Vagina (tissue), 2 donors: Measurements from ENCODE around the gene CNTNAP3B.
"Not testable (repeated sequence)": the region's sequence is repeated elsewhere in the genome, so short reads cannot be mapped to it uniquely, and the experiment has no call there.

Experiments used
- POLR2AphosphoS5 ChIP-seq, 2 donors: sonication (generic); formaldehyde crosslinking; IDR thresholded peaks; one replicate each; pipeline ENCODE4 v1.9.0; 2017; ENCODE audit warnings: antibody characterized with exemption in 2 of 2, mild to moderate bottlenecking in 2 of 2, low read depth in 1 of 2; ENCODE audit not compliant: insufficient read depth in 1 of 2
- TF ChIP-seq, protein P1 (sequence below), 3 experiments: fragments of 450-650 bp in 2 of 3; fragments of 200-600 bp in 1 of 3; sonication (generic) in 1 of 3; IDR thresholded peaks; one replicate each; pipeline ENCODE4 v1.5.1; 2017 to 2019; ENCODE audit warnings: antibody characterized with exemption in 3 of 3, mild to moderate bottlenecking in 2 of 3, moderate library complexity in 2 of 3

DNA sequence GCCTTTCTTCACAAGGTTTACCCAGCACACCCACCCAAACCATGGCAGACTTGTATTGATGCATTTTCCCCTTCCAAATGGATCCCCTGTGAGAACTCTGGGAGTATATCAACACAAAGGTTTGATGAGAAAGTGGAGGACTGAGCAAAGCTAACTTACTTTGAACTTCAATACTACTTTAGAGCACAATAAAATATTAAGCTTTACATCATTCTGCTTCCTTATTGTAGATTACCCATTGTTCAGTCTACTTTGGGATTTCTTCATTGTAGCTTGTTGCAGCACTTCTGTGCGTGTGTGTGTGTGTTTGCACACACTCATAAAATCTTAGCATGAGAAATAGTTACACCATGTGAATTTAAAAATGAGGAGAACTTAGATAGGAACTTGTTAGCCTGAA is 75.4 kb downstream of the CNTNAP3B start:
- not testable (repeated sequence) for TF ChIP-seq POLR2AphosphoS5 (IDR thresholded peaks at IDR 0.05; ENCODE audit: insufficient read depth in 1 of 2, low read depth in 1 of 2)
- TF ChIP-seq, protein P1, sequence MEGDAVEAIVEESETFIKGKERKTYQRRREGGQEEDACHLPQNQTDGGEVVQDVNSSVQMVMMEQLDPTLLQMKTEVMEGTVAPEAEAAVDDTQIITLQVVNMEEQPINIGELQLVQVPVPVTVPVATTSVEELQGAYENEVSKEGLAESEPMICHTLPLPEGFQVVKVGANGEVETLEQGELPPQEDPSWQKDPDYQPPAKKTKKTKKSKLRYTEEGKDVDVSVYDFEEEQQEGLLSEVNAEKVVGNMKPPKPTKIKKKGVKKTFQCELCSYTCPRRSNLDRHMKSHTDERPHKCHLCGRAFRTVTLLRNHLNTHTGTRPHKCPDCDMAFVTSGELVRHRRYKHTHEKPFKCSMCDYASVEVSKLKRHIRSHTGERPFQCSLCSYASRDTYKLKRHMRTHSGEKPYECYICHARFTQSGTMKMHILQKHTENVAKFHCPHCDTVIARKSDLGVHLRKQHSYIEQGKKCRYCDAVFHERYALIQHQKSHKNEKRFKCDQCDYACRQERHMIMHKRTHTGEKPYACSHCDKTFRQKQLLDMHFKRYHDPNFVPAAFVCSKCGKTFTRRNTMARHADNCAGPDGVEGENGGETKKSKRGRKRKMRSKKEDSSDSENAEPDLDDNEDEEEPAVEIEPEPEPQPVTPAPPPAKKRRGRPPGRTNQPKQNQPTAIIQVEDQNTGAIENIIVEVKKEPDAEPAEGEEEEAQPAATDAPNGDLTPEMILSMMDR (IDR thresholded peaks at IDR 0.05): not testable (repeated sequence)
